ENCODE measurements around the gene SVBP. TPM values are rescaled to one million over a fixed set of nuclear protein-coding genes. Genes with fewer than 3 reads are reported as not detected.

Gene SVBP
- total RNA-seq, 1 donor from 2014 or later: 10.9 TPM

- H3K4me3 ChIP-seq: peak overlapping the region; percentile 94
- peaks cover 6% of the 10 kb centered on the region for H3K9me3 ChIP-seq (replicated peaks)
- TF ChIP-seq, protein P1, sequence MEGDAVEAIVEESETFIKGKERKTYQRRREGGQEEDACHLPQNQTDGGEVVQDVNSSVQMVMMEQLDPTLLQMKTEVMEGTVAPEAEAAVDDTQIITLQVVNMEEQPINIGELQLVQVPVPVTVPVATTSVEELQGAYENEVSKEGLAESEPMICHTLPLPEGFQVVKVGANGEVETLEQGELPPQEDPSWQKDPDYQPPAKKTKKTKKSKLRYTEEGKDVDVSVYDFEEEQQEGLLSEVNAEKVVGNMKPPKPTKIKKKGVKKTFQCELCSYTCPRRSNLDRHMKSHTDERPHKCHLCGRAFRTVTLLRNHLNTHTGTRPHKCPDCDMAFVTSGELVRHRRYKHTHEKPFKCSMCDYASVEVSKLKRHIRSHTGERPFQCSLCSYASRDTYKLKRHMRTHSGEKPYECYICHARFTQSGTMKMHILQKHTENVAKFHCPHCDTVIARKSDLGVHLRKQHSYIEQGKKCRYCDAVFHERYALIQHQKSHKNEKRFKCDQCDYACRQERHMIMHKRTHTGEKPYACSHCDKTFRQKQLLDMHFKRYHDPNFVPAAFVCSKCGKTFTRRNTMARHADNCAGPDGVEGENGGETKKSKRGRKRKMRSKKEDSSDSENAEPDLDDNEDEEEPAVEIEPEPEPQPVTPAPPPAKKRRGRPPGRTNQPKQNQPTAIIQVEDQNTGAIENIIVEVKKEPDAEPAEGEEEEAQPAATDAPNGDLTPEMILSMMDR (IDR thresholded peaks at IDR 0.05; ENCODE audit: borderline replicate concordance): no peak
- intact Hi-C loops (cut with micrococcal nuclease): loop anchor here (5.0 kb wide), 1 partner anchor 79 kb away; the partner anchor contains the start of genes C1orf50 and P3H1
- no peaks in the 10 kb centered on the region for H3K27me3 ChIP-seq (ENCODE audit: low read depth)
- H3K27ac ChIP-seq (replicated peaks): peak overlapping the region; percentile 92
- peaks cover 28% of the 10 kb centered on the region for H3K36me3 ChIP-seq
- no peak for DNase-seq
- H3K4me1 ChIP-seq: peaks cover 38% of the 10 kb centered on the region
These were observed 28.7 kb upstream of the SVBP start for GRCh38 chr1:42845866-42846256.

DNA sequence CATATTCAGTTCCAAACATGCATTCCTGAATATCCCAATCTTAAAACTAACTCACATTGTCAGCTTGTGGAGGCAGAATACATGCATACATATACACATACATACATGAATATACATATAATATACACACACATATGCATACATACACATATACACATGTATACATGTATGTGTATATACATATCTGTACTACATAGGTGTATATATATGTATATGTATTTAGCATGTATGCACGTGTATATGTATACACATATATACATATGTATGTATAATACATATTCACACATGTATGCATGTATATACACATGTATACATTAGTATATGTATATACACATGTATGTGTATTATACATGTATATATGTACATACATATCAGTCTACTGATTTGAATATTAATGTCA lies 28.0 kb upstream of the SVBP start:
- Histone ChIP-seq H3K4me3 (no peak overlapping the region), H3K9me3 (replicated peaks) (no peaks in the 10 kb centered on the region), H3K27me3 (ENCODE audit: low read depth) (no peaks in the 10 kb centered on the region), H3K36me3 (peaks cover 21% of the 10 kb centered on the region), H3K4me1 (peaks cover 40% of the 10 kb centered on the region), H3K27ac (replicated peaks) (no peak overlapping the region)
- TF ChIP-seq, protein P1 (IDR thresholded peaks at IDR 0.05; ENCODE audit: borderline replicate concordance): no peak
- intact Hi-C loops (cut with micrococcal nuclease): loop anchor here (5.0 kb wide), 1 partner anchor 78 kb away; the partner anchor contains the start of genes C1orf50 and P3H1
- no peak for DNase-seq

GRCh38 chr1:42844592-42845140 lies 27.5 kb upstream of the SVBP start:
- H3K36me3 ChIP-seq: peaks cover 16% of the 10 kb centered on the region
- DNase-seq: no peak

DNA sequence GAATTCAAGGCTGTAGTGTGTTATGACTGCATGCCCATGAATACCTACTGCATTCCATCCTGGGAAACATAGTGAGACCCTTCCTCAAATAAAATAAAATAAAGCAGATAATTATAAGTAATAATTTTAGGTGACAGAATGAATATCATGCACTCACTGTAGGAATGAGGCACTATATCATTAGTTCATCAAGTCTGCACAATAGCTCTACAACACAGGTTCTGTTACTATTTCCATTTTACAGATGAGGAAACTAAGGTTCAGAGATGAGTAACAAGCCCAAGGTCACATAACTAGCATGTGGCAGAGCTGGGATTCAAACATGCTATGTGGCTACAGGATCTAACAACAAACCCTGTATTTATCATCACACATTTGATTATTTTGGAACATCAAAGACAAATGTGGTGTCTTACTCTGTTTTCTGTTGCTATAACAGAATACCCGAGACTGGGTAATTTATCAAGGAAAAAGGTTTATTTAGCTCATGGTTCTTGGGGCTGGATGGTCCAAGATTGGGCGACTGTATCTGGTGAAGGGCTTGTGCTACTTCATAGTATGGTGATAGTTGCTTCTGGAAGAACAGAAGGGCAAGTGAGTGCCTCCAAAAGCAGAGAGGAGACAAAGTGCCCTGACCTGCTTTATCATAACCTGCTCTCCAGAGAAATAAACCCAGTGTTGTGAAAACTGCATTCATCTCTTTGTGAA lies 24.4 kb upstream of the SVBP start:
- TF ChIP-seq, protein P1 (IDR thresholded peaks at IDR 0.05; ENCODE audit: borderline replicate concordance): no peak
- DNase-seq: no peak
- H3K27me3 ChIP-seq (ENCODE audit: low read depth): no peaks in the 10 kb centered on the region
- peaks cover 19% of the 10 kb centered on the region for H3K4me1 ChIP-seq
- H3K9me3 ChIP-seq (replicated peaks): no peaks in the 10 kb centered on the region
- peaks cover 8% of the 10 kb centered on the region for H3K36me3 ChIP-seq
- no peak overlapping the region for H3K27ac ChIP-seq (replicated peaks)
- intact Hi-C loops (cut with micrococcal nuclease): no loop called here
- no peak overlapping the region for H3K4me3 ChIP-seq

More at GRCh38 chr1:42844592-42845140, 27.5 kb upstream of the SVBP start:
- TF ChIP-seq, protein P1 (IDR thresholded peaks at IDR 0.05; ENCODE audit: borderline replicate concordance): no peak
- Histone ChIP-seq H3K4me1 (peaks cover 40% of the 10 kb centered on the region), H3K27ac (replicated peaks) (no peak overlapping the region), H3K27me3 (ENCODE audit: low read depth) (no peaks in the 10 kb centered on the region), H3K9me3 (replicated peaks) (no peaks in the 10 kb centered on the region), H3K4me3 (no peak overlapping the region)
- intact Hi-C loops (cut with micrococcal nuclease): loop anchor here (5.0 kb wide), 1 partner anchor 77 kb away; the partner anchor contains the start of genes C1orf50 and P3H1

DNA sequence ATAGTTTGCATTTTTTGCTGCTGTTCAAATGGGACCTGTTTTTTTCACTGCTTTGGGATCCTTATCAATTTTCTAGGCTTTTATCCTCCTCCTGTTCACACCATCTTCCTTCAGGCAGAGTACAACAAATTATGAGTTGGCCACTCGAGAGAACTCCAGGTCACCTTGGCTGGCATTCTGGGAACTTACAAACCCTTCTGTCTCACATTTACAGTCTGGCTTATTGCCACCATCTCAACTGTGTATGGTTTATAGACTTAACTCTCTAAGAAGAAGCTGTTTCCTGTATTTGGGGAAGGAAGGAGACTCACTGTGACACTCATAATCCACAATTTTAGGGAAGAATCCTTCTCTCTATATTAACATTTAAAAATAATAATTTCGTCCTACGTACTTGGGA lies 23.8 kb upstream of the SVBP start:
- H3K4me1 ChIP-seq: peaks cover 15% of the 10 kb centered on the region
- intact Hi-C loops (cut with micrococcal nuclease): no loop called here
- TF ChIP-seq, protein P1 (IDR thresholded peaks at IDR 0.05; ENCODE audit: borderline replicate concordance): no peak
- no peak for DNase-seq
- no peak overlapping the region for H3K4me3 ChIP-seq
- H3K36me3 ChIP-seq: peaks cover 8% of the 10 kb centered on the region
- no peak overlapping the region for H3K27ac ChIP-seq (replicated peaks)
- no peaks in the 10 kb centered on the region for H3K27me3 ChIP-seq (ENCODE audit: low read depth)
- H3K9me3 ChIP-seq (replicated peaks): no peaks in the 10 kb centered on the region
